HCT116 (cell line): Measurements from ENCODE around the gene MAPKAPK3.

ENCODE experiments used
- POLR2AphosphoS5 ChIP-seq: IDR thresholded peaks from 2 replicates; pipeline ENCODE4 v1.6.1; 2011; ENCODE audit warnings: mild to moderate bottlenecking, low read depth, low read length, moderate library complexity
- SIN3A ChIP-seq: IDR thresholded peaks from 2 replicates; pipeline ENCODE4 v1.6.1; 2012; ENCODE audit warnings: low read depth

GRCh38 chr3:50585919-50586762 lies 30.8 kb upstream of the MAPKAPK3 start:
- TF ChIP-seq SIN3A (no peak), POLR2AphosphoS5 (no peak; the same call in 1 of the 2 replicates)
